ENCODE measurements around the gene MACROD2. TPM values are rescaled to one million over a fixed set of nuclear protein-coding genes. Genes with fewer than 3 reads are reported as not detected.

Gene MACROD2
- total and polyA plus RNA-seq, 2 experiments from 2014 or later, result 2.8 to 4.3 TPM

DNA sequence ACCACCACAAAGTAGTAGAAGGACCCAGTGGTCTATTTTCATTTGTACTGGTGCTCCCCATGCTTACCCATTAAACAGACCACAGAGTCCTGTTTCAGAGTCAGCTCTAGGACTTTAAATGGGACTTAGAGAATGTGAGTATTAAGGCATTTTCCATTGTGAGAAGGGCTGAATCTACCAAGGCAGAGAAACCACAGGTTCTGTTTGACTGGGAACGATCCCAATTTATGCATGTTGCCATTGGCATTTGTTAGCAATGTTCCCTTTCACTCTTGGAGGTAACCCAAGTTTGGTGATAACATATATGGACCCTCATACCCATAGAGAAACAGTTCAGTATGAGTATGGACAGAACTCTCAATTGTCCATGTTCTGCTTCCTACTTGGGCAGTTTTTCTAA lies 1905.1 kb downstream of the MACROD2 start:
- TF ChIP-seq CTCF (conservative IDR thresholded peaks at IDR 0.05; ENCODE audit: low read depth in 2 of 2) (no peak), STAT1 (IDR thresholded peaks at IDR 0.05; ENCODE audit: unreplicated experiment) (no peak), ETS1 (IDR thresholded peaks at IDR 0.05) (no peak), EZH2 (IDR thresholded peaks at IDR 0.05; ENCODE audit: low read depth, unreplicated experiment) (no peak), ZNF331 (CRISPR knock-in tag; IDR thresholded peaks at IDR 0.05; ENCODE audit: low read depth) (no peak), JUNB (IDR thresholded peaks at IDR 0.05; ENCODE audit: unreplicated experiment) (no peak), POLR2AphosphoS5 (IDR thresholded peaks at IDR 0.05; ENCODE audit: low read depth) (no peak), NANOG (IDR thresholded peaks at IDR 0.05; ENCODE audit: borderline replicate concordance) (no peak), CREB1 (CRISPR knock-in tag; IDR thresholded peaks at IDR 0.05; ENCODE audit: low read depth) (no peak), EZH2phosphoT487 (IDR thresholded peaks at IDR 0.05; ENCODE audit: unreplicated experiment) (no peak), ZNF462 (CRISPR knock-in tag; IDR thresholded peaks at IDR 0.05) (no peak), ZNF114 (CRISPR knock-in tag; IDR thresholded peaks at IDR 0.05) (no peak)
- TF ChIP-seq, protein P1, sequence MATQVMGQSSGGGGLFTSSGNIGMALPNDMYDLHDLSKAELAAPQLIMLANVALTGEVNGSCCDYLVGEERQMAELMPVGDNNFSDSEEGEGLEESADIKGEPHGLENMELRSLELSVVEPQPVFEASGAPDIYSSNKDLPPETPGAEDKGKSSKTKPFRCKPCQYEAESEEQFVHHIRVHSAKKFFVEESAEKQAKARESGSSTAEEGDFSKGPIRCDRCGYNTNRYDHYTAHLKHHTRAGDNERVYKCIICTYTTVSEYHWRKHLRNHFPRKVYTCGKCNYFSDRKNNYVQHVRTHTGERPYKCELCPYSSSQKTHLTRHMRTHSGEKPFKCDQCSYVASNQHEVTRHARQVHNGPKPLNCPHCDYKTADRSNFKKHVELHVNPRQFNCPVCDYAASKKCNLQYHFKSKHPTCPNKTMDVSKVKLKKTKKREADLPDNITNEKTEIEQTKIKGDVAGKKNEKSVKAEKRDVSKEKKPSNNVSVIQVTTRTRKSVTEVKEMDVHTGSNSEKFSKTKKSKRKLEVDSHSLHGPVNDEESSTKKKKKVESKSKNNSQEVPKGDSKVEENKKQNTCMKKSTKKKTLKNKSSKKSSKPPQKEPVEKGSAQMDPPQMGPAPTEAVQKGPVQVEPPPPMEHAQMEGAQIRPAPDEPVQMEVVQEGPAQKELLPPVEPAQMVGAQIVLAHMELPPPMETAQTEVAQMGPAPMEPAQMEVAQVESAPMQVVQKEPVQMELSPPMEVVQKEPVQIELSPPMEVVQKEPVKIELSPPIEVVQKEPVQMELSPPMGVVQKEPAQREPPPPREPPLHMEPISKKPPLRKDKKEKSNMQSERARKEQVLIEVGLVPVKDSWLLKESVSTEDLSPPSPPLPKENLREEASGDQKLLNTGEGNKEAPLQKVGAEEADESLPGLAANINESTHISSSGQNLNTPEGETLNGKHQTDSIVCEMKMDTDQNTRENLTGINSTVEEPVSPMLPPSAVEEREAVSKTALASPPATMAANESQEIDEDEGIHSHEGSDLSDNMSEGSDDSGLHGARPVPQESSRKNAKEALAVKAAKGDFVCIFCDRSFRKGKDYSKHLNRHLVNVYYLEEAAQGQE (IDR thresholded peaks at IDR 0.05; ENCODE audit: unreplicated experiment), result no peak
- DNase-seq (ENCODE audit: low spot score), result no peak
- H3K27me3 ChIP-seq (ENCODE audit: insufficient read depth), result no peaks in the 10 kb centered on the region
- H4K20me1 ChIP-seq (replicated peaks; ENCODE audit: insufficient read depth), result no peaks in the 10 kb centered on the region
- no peak overlapping the region for H3K27ac ChIP-seq (ENCODE audit: low read depth)
- H3K4me1 ChIP-seq (ENCODE audit: insufficient read depth), result no peaks in the 10 kb centered on the region
- H2AFZ ChIP-seq, result no peak overlapping the region
- H3F3A ChIP-seq (replicated peaks; ENCODE audit: low read depth), result no peaks in the 10 kb centered on the region
- Mint-ChIP-seq H3K36me3 (ENCODE audit: low read depth) (no peaks in the 10 kb centered on the region; the same call in 1 of the 3 replicates), H3K27me3 (ENCODE audit: insufficient read depth, low read depth, poor library complexity) (no peaks in the 10 kb centered on the region), H3K9me3 (peaks cover 3% of the 10 kb centered on the region; the same call in 1 of the 3 replicates), H3K4me1 (no peaks in the 10 kb centered on the region), H3K27ac (no peak overlapping the region), H3K4me3 (no peak overlapping the region)
- ATAC-seq, result no peak
- no peak overlapping the region for H3K4me2 ChIP-seq
- no peaks in the 10 kb centered on the region for H3K36me3 ChIP-seq (ENCODE audit: insufficient read depth)
- no peaks in the 10 kb centered on the region for H3K79me2 ChIP-seq (replicated peaks; ENCODE audit: insufficient read depth)
- peaks cover 10% of the 10 kb centered on the region for H3K9me2 ChIP-seq (ENCODE audit: insufficient read depth)
- no peak overlapping the region for H3K4me3 ChIP-seq

Measured in GM23338 (cell line).